GM20431 (cell line): ENCODE results near the gene NEU4.
"Not testable (repeated sequence)": the region's sequence is repeated elsewhere in the genome, so short reads cannot be mapped to it uniquely, and the experiment has no call there.

Experiments
- in situ Hi-C: fragments of 300-500 bp; cut with MseI, MboI; formaldehyde crosslinking; loops from one replicate; pipeline ENCODE4 v1.15.0; 2020; ENCODE audit warnings: low sequenced_read_pairs; ENCODE audit not compliant: unreplicated experiment

NEU4 gene

DNA sequence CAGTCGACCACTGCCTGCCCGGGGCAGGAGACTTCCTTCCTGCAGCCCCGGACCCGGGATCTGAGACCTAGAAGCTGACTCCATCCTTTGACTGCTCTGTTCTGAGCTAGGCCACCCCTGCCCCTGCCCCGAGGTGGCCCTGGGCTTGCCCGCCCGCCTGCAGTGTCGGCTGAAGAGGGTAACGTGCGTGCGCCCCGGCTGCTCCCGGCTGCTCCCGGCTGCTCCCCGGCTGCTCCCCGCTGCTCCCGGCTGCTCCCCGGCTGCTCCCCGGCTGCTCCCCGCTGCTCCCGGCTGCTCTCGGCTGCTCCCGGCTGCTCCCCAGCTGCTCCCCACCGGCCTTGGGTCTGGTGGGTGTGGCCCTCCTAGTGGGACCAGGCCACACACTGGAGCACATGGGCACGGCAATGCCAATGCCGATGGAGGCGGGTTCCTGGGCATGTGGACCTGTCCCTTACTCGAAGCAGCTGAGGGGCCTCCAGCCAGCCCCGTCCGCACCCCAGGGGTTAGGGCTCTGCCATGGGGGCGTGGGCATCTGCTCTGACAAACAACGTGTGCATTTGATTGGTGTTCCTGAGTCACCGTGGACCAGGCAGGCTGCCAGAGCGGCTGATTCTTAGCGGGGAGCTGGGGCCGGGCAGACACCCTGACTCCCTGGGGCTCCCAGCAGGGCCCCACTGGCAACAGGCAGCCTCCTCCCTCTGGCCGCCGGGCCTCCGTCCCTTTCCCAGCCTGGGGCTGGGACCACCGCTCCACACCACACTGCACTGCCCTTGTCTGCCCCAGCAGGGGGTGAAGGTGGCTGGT is 34.4 kb upstream of the NEU4 start:
- in situ Hi-C loops, result no loop called here

DNA sequence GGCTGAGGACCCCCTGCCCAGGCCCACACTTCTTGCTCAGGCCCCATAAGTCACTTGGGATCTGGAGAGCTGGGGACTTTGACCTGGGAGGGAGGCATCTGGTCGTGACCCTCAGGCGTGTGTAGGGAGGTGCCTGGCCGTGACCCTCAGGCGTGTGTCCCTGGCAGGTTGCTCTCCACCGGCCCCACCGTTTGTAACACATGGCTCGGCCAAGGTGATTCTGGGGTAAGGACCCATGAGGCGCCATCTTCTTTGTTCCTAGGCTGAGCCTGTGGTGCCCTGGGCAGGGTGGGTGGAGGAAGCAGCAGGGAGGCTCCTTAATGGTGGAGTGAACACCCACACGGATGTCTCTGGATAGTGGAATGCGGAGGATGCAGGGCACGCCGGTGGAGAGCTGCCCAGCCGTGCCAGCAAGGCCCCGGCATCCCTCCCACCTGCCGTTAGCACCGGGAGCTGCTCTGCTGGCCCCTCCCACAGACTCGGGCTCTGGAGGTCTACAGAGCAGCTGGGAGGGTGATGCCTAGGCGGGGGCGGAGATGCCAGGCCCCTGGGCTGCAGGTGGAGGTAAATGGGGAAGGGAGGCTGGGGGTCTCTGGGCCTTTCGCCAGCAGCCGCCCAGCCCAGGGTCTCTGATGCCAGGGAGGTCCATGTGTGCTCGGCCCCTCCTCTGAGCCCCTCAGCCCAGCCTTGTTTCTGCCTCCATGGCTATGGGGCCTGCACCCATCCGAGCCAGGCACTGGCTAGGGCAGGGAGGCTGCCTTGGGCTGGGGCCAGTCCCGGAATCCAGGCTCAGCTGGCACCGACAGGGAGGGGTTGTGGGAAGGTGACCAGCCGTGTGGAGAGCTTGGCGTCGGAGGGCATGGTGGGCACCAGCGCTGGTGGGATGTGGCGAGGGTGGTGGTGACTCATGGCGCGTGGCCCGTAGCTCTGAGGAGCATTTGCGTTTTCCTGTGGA is 33.5 kb upstream of the NEU4 start:
- in situ Hi-C loops, result no loop called here

DNA sequence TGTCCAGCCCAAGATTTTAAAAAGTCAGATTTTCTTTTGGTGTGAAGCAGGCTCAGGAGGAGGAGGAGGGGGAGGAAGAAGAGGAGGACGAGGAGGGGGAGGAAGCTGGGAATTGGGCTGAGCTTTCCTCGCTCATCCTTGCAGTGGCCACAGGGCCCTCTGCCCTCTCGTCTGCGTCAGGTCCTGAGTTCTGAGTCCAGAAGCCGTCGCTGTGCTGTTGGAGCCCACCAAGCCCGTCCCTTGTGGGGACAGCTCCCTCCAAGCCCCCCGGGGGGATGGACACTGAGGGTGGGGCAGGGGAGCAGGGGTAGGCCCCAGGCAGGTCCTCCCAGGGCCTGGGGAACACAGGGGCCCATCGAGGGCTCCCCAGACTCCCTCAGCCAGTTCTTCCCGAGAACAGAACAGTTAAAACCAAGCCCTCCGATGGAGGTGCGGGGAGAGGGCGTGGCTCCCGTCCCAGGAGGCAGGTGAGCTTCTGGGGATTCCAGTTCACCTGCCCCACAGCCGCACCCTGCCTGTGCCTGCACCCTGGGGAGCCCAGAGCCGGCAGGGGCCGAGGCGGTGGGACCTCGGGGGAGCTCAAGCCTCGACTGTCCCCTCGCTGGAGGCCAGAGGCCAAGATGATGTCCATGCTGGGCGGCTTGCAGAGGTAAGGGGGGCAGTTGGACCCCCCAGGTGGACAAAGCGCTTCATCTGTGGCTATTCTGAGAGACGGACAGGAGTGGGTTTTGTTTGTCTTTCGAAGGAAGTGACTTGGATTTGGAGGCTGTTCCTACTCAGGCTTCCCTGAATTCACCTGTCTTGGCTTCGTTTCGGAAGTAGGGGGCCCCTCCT is 32.4 kb upstream of the NEU4 start, which contains the start of gene GAL3ST2:
Gene GAL3ST2, plus strand, starts transcription at position 487 of the 834 bp plus-strand sequence. Its CDS starts 134 bp downstream, at position 621.
- in situ Hi-C loops, result no loop called here

DNA sequence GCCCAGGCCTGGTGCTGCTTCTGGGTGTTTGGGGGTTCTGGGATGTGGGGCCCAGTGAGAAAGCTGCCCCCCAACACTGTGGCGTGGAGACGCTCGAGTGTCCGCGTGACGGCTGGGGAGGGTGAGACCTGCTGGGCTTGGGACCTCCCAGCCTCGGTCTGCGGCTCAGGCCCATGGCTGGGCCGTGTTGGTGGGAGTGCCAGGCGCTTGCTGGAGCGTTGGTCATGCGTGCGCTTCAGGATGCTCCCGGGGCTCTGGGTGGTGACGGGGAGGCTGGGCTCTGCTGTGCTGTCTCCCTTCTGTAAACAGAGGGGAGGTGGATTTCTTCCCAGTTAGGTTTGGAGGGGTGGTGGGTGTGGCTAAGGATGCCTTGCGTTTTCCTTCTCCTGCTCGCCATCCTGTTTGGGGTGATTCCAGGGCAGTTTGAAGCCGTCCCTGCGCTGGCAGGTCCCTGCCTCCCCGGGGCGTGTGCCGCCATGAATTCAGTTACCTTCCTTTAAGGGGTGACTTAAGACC is 31.8 kb upstream of the NEU4 start:
- in situ Hi-C loops, result no loop called here

DNA sequence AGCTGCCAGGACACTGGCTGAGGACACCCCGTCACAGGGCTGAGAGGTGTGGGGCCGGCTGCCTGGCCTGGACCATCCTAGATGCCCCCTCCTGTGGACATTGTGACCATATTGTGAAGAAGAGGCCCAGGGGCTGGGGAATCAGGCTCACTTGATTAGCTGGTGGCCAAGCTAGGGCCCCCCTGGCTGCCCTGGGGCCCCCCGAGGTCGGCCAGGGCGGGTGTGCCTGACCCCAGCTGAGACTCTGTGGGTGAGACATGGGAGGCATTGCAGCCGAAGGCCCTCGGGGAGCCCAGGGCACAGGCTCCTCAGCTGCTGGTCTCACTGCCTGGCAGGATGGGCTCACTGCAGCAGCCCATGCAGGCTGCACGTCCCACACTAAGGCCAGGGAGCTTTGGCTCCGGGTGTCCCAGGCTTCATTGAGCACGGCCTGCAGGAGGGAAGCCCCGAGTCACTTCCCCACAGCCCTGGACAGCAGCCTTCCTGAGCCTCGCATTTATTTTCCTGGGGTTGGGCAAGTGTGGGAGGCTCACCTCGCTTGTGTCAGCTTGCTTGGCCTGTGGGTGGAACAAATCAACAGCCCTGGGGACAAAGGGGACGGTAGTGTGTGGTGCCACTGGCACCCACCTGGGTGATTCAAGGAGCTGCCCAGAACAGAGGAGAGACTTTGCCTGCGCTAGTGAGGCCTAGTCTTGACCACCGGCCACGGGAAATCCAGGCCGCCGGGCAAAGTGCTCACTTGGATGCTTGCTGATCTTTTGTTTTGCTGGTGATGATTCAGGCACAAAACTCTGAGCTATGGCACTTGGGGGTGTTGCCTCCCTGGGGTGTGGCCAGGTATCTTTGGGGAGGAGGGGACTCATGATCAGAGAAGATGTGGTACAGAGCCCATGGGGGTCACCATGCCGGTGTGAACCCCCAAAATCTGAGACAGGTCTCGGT is 31.0 kb upstream of the NEU4 start:
- in situ Hi-C loops, result no loop called here

DNA sequence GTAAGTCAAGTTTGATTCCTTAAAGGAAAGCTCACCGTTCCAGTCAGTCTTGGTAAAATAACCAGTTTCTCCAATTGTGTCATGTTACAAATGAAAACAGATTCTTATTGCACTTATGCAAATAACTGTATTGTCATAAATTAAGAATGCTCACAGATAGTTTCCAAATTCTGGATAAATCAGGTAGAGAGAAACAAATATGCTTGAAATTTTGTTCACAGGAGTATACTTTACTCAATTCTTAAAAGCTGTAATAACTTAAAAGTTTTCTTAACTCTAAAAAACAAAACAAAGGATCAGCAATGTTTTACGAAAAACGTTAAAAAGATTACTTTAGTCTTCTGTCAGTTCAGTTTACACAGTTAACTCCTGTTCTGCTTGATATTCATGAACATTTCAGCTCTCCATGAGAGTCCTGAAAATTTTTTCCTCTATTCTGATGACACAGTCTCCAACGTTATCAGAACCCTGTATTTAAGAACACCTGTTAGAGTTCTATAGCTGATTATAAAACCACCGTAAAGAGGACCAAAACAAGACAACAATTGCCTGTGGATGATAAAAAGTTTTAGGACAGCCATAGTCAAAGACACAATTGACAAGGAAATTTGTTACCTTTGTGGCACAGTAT is 27.9 kb upstream of the NEU4 start:
- in situ Hi-C loops, result no loop called here

DNA sequence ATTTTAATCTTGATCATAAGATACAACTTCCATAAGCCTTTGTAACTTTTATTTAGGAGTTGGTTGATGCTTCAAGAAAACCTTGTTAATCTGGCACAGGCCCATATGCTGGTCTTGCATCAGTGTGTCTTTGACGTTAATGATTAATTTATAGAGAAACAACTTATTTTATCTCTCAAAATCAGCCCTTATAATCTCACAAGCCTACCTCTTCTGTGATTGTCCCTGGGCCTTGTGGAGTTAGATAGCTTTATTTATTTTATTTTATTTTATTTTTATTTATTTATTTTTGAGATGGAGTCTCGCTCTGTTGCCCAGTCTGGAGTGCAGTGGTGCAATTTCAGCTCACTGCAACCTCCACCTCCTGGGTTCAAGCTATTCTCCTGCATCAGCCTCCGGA is 26.9 kb upstream of the NEU4 start:
- in situ Hi-C loops, result not testable (repeated sequence)

DNA sequence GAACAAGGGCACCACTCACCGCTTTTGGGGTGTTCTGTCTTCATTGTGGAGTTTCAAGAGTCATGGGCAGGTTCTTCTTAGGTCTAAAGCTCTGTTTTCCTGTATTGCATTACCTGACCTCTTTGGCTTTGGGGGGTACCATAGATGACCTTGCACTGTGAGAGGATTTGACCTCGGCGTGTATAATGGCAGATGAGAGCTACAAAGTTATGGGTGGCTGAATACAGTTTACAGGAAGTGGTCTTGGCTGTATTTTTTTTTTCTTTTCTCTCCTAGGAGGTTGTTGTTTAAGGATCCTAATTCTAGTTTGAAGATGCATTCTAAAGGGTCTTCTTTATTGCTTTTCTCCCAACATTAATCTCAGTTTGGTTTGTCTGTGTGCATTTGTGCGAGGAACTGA is 20.9 kb upstream of the NEU4 start:
- in situ Hi-C loops, result no loop called here

DNA sequence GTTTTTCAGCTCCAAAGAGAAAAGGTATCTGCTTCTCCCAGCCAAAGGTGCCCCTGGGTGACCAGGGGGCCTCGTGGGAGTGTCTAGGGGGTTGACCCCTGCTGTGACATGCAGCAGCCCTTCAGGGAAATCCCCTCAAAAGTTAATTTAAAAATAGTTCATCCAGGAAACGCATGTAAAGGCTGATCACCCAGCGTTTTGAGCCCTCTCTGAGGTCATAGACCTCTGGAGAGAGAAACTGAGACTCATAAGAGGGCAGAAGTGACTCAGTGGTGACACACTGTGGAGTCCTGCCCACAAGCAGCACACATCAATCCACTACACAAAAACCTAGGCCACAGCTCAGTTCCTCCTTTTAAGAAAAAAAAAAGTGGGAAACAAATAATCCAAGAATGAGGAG is 20.4 kb upstream of the NEU4 start:
- in situ Hi-C loops, result no loop called here

DNA sequence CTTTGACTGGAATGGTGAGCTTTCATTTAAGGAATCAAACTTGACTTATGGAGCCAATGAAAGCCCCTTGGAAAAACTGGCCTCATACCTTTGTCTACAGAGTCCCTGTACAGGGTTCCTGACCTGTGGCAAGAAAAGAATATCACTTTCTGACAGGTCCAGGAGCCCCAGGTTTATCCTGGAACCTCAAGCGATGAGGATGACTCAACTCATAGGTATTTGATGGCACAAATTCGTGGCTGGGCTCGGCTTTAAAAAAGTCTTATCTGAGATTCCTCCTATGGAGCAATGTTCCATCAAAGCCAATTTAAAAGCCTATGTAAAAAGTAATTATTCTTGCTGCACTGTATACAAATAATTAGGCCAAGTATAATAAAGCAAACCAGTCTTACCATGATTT is 17.6 kb upstream of the NEU4 start:
- in situ Hi-C loops, result not testable (repeated sequence)

DNA sequence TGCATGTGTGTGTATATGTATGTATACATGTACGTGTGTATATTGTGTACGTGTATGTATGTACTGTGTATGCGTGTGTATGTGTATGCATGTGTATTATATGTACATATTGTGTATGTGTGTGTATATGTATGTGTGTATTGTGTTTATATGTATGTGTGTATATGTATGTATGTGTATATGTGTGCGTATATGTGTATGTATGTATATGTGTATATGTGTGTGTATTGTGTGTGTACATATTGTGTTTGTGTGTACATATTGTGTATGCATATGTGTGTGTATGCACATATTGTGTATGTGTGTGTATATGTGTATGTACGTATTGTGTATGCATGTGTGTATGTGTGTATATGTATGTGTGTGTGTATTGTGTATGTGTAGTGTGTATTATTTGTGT is 15.6 kb upstream of the NEU4 start:
- in situ Hi-C loops, result no loop called here

DNA sequence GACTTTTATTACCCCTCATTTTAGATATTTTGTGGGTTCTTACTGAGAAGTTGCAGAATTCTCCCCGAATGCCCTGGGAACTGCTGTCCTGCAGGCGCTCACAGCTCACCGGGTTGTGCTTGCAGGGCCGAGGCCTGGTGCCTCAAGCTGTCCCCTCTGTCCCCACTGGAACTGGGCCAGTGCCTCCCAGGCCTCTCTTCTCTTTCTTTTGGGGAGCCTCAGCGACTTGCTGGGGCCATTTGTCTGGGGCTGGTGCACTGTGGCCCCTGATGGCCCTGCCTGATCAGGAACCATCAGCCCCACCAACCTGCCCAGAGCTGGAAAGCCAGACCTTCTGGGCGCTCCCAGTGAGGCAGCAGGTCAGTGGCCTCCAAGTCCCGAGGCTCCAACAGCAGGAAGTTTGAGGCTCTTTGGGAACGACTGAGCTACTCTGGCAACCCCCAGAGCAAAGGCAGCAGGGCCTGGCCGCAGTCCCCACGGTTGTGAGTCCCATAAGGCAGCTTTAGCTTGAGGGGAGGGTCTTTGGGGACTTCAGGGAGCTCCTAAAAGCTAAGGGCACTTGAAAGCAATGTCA is 14.7 kb upstream of the NEU4 start:
- in situ Hi-C loops, result no loop called here

DNA sequence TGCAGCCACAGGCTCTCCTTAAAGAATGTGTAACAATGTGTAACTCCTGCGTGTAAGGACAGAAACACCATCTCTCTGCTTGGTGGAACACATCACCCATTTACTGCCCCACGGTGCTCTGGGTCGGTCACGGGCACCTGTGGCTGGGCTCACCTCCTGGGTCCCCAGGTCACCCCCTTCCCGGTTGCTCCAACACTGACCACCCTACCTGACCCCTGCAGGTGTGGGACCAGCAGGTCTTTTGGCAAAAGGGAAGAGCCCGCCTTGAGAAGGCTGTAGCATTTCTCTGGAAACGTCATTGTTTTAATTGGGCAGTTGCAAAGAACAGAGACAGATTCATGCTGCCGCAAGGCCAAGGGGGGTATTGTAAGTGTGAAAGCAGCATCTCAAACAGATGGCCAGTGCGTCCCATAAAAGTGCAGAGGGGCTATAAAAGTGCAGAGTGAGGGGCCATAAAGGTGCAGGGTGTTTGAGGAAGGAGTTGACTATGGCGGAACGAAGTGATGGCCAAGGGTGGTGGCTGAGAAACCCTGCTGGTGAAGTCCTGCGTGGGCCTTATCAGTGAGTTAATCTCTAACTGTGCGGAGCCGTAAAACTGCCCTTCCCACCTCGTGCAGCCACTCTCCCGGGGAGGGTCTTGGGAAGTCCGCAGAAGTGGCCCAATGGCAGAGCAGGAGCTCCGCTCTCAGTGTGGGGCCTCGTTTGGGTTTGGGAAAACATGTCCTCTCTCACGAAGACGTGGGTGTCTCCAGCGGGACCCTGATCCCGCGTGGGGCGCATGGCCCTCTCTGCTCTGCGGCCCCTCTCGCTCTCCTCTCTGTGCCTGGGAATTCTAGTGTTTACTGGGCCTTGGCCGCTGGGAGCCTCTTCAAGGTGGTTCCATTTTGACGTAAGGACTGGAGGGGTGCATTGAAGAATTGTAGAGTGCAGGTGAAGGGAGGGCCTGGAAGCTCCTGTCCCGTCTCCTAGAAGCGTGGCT is 13.7 kb upstream of the NEU4 start:
- in situ Hi-C loops, result no loop called here

DNA sequence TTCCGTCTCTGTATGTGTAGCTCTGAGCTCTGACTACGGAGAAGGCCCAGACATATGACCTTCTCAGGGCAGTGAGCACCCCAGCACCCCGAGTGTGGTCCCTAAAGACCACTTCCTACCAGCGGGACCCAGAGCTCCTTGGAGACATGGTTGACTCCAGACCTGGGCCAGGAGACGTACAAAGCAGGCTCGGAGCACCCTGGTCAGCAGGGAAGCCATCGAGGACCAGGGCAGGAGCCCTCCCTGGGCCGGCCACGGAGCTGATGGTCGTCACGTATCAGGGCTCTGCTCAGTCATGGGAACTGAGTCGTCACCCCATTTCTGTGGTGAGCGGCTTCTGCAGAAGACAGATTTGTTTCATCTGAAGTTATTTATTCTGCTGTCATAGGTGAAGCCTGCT is 12.8 kb upstream of the NEU4 start:
- in situ Hi-C loops, result no loop called here

DNA sequence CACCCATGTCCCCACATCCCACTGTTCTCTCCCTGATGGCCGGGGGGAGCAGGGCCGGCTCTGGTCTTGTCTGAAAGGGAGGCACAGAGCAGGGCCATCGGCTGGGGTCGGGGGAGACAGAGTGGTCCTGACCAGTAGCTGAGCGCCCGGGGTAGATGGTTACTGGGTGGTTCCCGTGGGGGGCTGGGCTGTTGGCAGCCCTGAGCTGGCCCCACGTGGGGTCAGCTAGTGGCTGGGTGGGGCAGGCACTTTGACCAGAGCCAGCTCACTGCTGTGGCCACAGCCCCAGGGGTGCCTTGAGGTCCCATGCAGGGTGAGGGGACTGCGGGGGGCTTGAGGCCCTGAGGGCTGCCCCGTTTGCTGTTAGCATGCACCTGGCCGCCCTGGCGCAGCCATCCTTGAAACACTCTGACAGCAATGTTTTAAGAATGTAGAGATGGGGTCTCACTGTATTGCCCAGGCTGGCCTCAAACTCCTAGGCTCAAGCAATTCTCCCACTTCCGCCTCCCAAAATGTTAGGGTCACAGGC is 12.3 kb upstream of the NEU4 start:
- in situ Hi-C loops, result no loop called here

DNA sequence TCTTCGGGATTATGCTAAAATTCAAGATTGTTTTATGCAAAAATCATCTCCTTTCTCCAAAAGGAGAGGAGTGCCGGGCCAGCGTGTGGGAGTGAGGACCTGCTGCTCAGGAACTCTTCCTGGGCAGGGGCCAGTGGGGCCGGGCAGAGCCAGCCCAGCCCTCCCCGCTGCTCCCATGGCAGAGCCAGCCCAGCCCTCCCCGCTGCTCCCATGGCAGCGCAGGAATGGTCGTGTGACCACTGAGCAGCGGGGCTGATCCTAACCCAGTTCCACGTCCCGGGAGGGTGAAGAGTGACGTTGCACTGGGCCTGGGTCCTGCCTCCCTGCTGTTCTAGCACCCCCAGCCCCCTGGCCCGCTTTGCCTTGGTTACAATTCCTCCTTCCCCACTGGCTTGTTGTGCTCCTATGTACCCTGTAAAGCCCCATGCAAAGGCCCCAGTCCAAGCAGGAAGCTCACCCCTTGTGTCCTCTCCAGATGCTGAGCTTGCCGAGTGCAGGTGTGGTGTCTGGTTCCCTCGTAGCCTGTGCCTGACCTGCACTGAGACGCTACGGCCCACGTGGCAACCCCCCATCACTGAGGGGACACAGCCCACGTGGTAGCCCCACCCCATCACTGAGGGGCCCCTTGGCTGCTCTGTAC is 11.4 kb upstream of the NEU4 start:
- in situ Hi-C loops, result no loop called here
